CD4-positive, alpha-beta T cell treated with Interleukin-4 for 1 hour (primary cell): Measurements from ENCODE around the gene OSBPL5.
A peak's percentile ranks its signal among the peaks of the same experiment; 100 is the strongest.

Experiments
- DNase-seq, 2 donors: peaks; one replicate each; pipeline ENCODE4 v3.0.0-alpha.2; 2020 to 2022

The OSBPL5 gene

DNA sequence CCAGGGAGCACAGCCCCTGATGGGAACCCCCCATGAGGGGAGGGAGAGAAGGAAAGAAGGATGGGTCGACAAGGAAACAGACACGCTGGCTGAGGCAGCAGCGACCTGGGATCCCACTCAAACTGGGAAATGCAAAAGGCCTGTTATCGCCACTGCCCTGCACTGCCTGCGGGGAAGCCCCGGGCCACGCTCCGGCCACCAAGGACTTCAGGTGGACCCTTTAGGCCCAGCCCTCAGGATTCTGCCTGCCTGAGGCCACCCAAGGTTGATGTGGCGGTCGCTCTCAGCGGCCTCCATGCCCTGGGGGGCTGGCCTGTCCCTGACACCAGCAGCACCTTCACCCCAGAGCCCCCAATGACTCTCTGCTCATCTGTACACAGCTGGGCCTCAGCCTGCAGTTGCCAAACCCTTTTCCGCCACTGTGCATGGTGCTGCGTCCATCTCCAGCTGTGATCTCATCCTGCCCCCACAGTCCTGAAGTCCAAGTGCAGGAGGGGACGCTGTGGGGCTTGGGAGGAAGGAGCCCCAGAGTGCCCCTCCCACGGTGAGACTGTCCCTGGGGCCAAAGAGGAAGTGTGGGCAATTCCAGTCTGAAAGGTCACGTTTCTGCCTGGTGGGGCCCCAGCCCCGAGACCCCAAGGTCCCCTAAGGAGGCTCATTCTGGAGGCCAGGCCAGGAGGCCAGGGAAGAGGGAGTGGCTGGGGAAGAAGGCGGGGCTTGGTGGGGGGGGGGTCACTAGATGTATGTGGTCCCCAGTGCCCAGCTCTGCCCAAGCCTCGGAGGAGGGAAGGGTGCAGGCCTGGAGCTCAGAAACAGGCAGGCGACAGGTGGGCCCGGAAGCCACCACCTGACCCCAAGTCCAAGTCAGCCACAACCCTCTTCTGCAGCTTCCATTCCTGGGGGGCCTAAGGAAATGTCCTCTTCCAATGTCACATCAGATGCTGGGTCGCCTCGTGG, 31.6 kb downstream of the OSBPL5 start:
- DNase-seq: no peak

DNA sequence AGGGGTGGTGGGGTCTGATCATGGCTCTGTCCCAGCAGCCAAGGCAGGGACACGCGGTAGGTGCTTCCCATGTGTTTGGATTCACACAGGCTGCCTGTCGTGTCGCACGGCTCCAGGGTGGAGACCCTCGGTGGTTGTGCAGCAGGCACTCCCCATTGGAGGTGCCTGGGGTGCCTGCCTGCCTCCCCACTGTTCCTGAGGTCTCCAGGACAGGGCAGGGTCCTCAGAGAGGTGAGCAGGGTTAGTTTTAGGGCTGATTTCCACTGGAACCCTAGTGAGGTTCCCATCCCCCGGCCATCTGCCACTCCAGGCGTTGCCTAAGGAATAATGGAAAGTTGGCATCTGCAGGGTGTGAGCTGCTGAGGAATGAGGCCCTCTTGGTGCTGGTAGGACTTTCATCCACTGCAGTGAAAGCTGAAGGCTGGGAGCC, 32.3 kb downstream of the OSBPL5 start:
- DNase-seq: no peak

DNA sequence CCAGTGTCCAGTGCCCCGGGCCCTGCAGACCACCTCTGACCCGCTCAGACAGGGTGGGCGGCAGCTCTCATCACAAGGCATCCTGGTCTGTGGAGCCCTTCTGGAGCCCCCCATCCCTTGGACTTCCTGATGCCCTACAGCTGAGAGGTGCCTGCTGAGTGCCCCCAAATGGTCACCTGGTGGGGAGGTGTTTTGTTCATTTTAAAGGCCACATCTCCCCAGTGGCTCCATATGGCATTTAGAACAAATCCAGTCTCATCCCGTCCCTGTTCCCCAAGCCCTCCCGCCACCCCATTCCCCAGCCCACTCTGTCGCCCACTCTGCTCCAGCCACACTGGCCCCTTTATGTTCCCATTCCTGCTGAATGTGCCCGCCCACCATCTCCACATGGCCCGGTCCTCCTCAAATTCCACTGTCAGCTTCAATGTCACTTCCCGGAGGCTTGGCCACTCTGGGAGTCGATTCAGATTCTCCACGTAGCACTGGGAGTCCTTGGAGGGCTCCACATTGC, 32.8 kb downstream of the OSBPL5 start:
- DNase-seq: no peak

DNA sequence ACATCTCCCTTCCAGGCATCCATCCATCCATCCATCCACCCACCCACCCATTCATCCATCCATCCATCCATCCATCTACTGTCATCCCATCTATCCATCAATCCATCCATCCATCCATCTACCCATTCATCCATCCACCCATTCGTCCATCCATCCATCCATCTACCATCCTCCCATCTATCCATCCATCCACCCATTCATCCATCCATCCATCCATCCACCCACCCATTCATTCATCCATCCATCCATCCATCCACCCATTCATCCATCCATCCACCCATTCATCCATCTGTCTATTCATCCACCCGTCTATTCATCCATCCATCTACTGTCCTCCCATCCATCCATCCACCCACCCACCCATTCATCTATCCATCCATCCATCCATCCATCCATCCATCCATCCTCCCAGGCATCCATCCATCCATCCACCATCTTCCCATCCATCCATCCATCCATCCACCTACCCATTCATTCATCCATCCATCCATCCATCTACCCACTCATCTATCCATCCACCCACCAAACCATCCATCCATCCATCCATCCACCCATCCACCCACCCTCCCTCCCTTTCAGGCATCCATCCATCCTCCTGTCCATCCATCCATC, 33.7 kb downstream of the OSBPL5 start:
- DNase-seq: no peak

DNA sequence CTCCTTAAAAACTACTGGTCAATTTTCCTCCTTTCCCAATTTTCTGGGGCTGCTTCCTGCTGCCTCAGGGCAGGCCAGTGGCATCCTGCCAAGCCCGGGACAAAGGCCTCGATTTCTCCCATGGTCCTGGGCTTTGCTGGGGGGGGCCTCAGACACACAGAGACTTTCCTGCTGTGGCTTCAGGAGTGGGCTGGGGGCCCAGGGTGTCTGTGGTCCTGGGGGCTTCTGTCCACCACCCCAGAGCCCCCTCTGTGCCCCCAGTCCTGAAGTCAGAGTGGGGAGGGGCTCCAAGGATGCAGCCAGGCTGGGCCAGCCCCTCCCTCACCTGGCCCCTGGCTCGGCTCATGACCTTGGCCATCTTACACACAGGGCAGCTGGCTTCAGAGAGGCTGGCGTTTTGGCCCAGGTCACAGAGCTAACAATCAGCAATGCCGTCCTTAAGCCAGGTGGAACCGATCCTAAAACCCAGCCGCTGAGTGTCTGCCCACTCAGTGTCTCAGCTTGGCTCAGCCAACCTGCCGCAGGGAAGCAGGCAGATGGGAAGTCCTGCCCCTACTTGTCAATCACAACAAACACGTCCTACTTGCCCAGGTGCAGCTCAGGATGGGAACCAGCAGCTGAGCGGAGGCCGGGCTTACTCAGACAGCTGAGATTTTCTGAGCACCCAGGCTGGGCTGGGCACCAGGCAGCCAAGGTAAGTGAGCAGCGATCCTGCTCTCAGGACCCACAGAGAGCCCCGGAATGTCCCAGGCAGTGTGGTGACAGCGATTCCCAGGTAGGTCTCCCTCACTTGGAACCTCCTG, 34.6 kb downstream of the OSBPL5 start:
- DNase-seq: no peak

DNA sequence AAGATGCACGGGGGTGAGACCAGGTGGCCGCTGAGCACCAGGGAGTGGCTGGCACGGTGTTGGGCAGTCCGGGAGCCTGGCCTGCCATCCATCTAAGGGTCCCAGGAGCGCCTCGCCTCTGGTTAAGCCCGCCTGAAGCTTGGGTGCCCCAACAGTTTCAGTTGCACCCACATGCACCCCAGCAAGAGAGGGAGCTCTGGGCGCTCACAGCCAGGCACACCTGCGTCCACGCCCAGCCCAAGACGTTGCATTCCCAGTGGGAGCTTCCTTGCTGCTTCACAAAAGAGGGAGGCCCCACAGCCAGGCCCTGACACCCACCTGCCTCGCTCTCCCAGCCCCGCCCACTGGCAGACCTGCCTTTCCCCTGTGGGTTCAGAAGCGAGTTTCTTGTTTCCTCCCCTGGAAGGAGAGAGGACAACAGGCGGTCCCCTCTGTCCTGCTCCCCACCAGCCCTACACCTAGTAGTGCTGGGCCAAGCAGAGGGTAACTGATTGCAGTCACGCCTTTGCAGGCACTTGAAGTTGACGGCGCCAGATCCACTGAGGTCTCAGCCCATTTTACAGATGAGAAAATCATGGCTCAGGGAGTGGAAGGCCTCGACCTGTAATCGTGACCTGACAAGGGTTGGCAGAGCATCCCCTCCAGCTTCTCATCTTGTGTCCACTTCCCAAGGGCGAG, 35.4 kb downstream of the OSBPL5 start:
- DNase-seq: no peak

DNA sequence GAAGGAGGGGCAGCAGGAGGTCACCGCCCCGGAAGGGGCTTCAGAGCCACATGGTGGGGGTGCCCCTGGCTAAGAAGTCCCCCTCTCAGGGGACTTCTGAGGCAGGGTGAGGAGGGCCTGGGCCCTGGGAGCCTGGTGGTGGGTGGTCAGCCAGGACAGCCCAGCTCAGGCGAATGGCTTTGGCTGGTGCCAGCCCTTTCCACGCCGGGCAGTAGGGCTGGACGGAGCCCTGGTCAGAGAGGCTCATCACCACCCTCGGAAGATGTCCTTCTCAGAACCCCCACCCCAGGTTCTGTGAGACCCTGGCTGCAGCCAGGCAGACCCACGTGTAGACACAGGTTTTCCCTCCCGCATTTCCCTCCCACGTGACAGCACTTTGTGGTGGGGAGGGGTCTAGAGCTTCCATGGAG, 35.9 kb downstream of the OSBPL5 start:
- DNase-seq: no peak

DNA sequence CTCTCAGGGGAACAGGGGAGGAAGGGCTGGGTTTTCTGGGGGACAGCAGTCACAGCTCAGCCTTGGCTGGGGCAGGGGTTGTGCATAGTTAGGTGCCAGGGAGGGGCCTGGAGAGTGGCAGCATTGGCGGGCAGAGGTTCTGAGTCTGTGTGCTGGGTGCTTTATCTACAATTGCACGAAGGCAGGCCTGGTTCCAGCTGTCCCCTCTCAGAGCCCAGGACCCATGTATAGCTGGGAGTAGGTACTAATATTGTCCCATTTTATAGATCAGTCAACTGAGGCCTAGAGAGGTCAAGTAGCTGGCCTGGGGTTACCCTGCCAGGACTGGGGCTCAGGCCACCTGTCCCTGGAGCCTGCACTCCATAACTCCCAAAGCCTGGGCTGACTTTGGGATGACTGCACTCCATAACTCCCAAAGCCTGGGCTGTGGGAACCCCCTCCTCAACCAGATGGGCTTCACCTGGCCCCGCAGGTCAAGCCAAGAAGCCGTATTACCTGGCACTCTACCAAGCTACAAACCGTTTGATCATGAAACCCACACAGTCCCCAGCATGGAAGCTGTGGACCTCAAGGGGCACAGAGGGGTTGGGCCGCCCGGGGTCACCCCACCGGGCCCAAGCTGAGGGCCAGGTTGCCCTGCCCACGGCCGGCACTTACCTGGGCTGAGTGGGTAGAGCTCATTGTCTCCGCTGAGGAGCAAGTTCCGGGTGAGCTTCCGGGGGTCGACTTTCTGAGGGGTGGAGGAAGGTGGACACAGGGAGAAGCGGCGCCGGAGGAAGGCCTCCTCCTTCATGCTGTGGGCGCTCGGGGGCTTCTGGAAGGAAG, 36.5 kb downstream of the OSBPL5 start:
- DNase-seq: no peak

DNA sequence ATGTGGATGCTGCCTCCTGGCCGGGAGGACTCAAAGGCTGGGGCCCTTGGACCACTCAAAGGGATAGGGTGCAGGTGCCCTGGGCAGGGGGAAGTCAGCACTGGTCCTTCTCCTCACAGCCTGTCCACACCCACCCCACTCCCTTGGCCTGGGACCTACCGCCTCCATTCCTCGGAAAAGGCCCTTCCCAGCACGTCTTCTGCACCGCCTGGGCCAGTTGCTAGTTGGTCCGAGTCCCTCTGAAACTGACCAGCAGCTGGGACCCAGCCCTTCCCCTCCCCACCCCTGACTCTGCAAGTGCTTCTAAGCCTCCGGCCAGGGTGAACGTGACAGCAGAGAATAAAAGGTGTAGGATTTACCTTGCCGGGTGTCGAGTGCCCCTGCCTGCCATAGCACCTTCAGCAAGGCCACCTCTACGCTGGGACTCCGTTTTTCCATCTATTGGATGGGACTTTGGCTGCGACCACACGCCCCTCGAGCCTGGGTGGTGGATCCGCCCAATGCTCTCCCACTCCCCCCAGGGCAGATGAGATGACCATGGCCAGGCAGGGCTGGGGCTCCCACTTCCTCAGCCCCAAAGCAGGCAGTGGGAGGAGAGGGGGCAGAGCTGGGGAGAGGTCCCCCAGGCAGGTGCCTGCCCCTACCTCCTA, 37.3 kb downstream of the OSBPL5 start:
- no peak for DNase-seq

DNA sequence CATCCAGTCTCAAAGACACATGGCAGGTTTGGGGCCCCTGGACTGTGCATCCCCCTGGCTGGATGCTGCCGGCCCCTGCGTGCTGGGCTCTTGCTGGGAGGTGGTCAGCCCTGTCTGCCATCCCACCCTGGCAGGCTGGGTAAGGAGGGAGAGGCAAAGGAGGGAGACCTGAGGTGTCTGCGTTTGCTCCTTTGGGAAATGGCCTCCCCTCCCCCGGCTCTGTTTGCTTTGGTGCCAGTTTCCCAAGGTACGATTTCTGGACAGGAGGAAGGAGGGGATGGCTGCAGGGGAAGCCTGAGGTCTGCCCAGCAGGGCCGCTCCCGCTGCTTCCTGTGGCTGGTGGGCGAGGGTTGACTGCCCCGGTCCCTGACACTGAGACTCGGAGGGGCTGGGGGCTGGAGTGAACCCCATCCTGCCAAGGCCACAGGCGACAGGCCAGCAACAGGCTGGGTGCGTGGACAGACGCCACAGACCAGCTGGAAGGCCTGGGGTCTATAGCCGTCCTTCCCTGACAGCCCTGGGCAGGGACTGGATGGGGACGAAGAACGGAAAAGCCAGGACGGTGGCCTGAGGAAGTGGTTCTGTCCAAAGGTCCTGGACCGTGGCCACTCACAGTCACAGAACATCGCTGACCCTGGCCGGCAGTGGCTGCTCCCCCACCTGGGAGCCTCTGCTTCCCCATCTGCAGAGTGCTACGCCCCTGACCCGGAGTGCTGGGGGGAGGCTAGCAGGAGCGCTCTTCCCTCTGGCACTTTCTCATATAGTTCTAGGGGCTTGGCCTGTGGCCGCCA, 38.0 kb downstream of the OSBPL5 start:
- no peak for DNase-seq

DNA sequence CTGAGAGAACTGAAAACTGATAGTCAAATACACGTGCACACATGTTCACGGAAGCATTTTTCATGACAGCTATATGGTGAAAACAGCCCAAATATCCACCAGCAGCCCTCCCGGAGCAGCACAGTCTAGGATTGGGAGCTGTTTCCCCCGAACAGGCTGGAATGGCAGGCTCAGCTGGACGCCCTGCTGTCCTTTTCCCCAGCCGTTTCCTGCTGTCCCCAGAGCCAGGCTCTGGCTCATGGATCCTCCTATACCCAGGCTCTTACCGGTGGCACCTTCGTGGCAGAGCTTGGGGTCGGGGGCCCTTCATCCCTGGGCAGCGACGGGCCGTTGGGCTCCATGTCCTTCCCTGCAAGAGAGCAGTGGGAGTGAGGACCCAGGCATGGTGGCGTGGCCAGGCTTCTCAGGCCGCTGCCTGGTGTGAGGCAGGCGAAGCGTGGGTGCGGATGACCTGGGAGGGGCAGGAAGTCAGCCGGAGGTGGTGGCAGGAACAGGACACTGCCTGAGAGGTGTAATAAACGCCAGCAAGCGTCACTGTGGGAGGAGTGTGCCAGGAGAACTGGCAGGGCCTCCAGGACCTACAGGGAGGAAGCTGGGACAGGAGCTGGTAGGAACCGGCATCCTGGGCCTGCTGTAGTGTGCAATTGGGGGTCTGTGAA, 38.8 kb downstream of the OSBPL5 start:
- DNase-seq: no peak

DNA sequence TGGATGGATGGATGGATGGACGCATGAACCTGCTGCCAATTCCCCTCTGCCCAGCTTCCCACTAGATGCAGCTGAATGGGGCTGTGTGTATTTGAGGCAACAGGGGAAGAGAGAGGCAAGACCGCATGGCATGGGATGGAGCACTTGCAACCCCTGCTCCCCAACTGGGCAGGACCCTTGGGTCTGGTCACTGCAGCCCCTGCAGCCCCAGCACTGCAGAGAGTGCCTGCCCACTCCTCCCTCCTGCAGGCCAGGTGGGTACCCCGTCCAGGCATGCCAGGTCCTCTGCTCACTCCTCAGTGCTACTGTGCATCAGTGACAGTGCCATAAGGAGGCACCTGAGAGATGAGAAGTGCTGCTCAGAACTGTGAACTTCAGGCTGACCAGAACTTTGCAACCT, 40.3 kb downstream of the OSBPL5 start:
- DNase-seq: no peak

DNA sequence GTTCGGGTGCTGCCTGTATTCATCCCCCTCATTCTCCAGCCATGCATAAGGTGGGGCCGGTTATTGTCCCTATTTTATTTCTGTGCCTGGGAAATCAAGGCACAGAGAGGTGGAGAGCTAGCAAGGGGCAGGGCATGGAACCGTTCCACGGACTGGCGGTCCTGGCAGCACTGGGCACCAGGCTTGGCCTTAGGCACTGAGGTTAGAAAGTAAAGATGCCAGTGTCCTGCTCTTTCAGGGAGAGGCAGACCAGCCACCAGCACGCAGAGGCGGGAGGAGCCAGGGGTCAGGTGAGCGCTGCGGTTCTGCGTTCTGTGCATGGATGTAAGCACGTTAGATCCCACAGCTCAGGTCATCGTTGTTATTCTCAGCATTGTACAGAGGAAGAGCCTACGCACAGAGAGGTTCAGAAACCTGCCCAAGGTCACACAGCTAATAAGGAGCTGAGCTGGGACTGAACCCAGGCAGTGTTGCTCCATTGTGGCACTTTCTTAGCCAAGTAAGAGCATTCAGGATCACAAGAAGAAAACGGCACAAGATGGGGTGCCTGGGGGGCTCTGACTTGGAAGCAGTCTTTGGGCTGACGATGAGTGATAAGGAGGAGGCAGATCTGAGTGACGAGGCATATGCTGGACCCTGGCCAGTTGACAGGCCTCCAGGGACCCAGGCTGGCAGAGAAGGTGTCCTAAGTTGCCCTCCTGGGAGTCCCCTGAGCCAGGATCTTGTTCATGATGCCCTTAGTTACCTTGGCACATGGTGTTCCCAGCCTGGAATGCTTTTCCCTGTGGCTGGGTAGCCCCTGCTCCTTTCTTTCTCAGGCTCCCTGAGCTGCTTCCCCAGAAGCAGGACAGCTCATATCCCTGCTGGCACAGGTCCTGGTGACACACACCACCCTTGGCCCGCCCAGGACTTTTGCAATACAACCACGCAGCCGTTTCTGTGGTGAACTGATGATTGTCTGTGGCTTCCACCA, 41.1 kb downstream of the OSBPL5 start:
- peak in 1 of 2 donors; percentile 50 for DNase-seq

DNA sequence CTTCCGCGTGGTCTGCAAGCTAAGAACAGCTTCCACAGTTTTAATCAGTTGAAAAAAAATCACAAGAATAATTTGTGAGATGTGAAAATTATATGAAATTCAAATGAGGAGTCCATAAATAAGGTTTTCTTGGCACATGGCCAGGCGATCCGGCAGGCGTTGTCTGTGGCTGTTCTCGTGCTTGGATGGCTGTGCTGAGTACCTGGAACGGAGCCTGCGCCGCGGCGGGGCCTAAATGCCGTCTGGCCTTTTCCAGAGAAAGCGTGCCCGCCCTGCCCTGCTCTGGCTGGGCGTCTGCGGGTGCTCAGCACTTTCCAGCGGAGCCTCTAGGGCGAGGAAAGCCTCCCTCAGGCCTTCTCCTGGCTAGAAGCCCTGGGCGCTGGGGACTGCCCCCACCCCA, 41.8 kb downstream of the OSBPL5 start:
- DNase-seq: no peak

DNA sequence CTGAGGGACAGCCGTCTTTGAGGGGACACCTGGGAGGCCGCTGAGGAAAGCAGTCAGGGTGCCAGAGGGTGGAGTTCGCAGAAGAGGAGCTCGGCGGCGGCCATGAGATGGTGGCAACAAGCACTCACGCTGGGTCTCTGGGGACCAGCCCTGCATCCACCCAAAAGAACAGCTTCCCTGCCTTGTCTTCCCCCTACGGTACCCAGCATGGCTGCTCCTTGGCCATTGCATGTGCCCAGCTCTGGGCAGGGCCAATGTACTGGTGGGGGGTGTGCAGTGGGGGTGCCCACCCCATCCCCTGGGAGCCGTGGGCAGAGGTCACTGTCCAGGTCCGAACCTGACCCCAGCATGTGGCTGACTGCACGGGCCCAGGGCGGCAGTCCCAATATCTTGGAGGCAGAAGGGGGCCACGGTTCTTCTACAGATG, 42.3 kb downstream of the OSBPL5 start:
- no peak for DNase-seq

DNA sequence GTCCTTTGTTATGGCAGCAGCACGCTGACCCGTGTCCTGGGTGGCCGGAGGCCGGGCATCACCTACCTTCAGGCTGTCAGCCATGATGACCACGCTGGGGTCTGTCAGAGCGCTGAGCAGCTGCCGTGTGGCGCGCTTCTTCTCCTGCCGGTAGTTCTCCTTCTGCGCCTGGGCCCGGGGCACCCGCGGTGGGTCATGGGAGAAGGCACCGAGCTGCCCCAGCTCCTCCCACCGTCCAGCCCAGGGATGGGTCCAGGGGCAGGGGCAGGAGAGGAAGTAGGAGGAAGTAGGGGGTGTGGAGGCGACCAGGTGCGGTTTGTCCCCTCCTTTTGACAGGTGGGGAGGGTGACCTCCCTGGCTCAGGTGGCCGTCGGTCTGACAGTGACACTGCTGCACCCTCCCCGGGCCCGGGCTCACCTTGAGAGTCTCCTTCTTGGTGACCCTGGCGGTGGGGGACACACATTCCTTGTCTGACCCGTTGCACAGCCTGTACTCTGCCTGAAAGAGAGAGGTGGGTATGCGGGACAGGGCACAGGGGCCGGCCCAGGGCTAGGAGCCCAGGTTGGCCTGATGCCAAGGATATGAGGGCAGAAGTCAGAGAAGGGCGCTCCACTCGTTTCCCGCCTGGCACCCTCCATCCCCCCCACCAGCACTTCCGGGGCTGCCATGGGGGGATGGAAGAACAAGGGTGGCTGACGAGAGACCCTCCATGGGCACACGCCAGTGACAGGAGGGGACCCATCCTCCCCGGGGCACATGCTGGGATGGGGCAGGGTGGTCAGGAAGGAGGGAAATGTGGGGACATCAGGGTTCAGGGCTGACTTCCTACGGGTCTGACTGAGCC, 43.0 kb downstream of the OSBPL5 start:
- no peak for DNase-seq

DNA sequence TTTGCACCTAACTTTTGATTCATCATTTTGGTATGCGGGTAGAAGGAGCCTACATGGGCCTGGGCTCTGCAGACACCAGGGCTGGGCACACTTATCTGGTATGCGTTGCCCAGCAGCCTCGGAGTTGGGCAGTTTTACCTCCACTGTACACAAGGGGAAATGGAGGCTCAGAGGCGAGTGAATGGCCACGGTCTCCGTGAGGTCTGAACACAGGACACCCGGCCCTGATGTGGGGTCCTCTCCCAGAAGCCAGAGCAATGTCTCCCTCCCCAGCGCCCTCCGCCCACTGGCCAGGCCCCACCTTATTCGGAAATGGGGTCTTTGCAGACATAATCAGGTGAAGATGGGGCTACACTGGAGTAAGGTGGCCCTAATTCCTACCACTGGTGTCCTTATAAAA, 43.7 kb downstream of the OSBPL5 start:
- DNase-seq: no peak
